Activated T-cell treated with anti-CD3 and anti-CD28 coated beads, Interleukin-2, amount 50 U/mL, for 72 hours (primary cell): ENCODE data around the gene C1orf141. TPM values are rescaled to one million over a fixed set of nuclear protein-coding genes. Genes with fewer than 3 reads are reported as not detected.

Experiments
- ATAC-seq, 2 donors: fragments of 150-1000 bp; cut with Tn5 transposase; replicated peaks in 1 of 2; 2 replicates each; pipeline ENCODE4 v1.10.0; 2021; ENCODE audit warnings: moderate library complexity in 2 of 2, mild to moderate bottlenecking in 1 of 2
- DNase-seq, 2 donors: peaks; one replicate each; pipeline ENCODE4 v3.0.0; 2021 to 2022; ENCODE audit warnings: mixed read lengths in 1 of 2
- H3K27ac Mint-ChIP-seq: one replicate; pipeline ENCODE4 v1.8.0; 2022; ENCODE audit warnings: mild to moderate bottlenecking, moderate library complexity, mixed read lengths
- H3K27me3 Mint-ChIP-seq: one replicate; pipeline ENCODE4 v1.8.0; 2022; ENCODE audit warnings: low read depth, mixed read lengths
- H3K36me3 Mint-ChIP-seq, 2 donors: one replicate each; pipeline ENCODE4 v1.8.0; 2022; ENCODE audit warnings: mixed read lengths in 2 of 2, mild to moderate bottlenecking in 1 of 2; ENCODE audit not compliant: insufficient read depth in 2 of 2
- H3K4me1 Mint-ChIP-seq: one replicate; pipeline ENCODE4 v1.8.0; 2022; ENCODE audit warnings: low read depth, mixed read lengths
- H3K4me3 Mint-ChIP-seq, 2 donors: one replicate each; pipeline ENCODE4 v1.8.0; 2022; ENCODE audit warnings: mild to moderate bottlenecking in 2 of 2, mixed read lengths in 2 of 2, moderate library complexity in 2 of 2
- H3K9me3 Mint-ChIP-seq, 2 donors: one replicate each; pipeline ENCODE4 v1.8.0; 2022; ENCODE audit warnings: mixed read lengths in 2 of 2
- total RNA-seq, 2 donors: library from RNA; stranded (reverse); gene quantifications; one replicate each; pipeline ENCODE4 v1.2.3, GENCODE V29; 2022

C1orf141 gene
- total RNA-seq, 2 donors from 2014 or later = 0.17 to 0.25 TPM

- Mint-ChIP-seq H3K4me3 (no peak overlapping the region), H3K27me3 (no peaks in the 10 kb centered on the region), H3K27ac (no peak overlapping the region), H3K4me1 (peaks cover 33% of the 10 kb centered on the region), H3K36me3 (no peaks in the 10 kb centered on the region), H3K9me3 (no peaks in the 10 kb centered on the region)
- ATAC-seq (no peak), DNase-seq (no peak)
These were observed 4.2 kb upstream of the C1orf141 start for GRCh38 chr1:67138813-67139499.

DNA sequence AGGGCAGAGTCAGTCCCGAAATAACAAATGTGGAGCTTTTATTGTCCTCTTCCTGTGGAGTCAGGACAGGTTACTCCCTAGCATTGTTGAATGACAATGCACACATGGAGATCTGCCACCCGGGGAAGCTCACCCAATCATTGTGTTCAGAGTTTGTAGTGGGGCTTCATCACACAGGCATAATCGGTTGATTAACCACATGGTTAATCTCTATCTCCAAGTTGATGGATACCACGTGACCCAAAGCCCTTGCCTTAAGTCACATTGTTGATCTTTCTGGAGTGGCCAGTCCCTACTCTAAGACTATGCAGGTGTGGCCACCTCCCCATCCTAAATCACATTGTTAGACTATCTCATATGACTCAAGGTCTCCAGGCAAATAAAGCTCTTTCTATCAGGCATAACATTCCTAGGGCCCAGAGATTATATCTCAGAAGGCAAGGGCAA, 2.6 kb upstream of the C1orf141 start:
- Mint-ChIP-seq H3K27ac (no peak overlapping the region), H3K9me3 (no peaks in the 10 kb centered on the region)
- no peak for ATAC-seq

GRCh38 chr1:67135354-67135753, 584 bp upstream of the C1orf141 start:
- no peak for ATAC-seq
- no peaks in the 10 kb centered on the region for H3K36me3 Mint-ChIP-seq
- no peaks in the 10 kb centered on the region for H3K27me3 Mint-ChIP-seq
- H3K27ac Mint-ChIP-seq = no peak overlapping the region
- DNase-seq = no peak
- H3K9me3 Mint-ChIP-seq = no peaks in the 10 kb centered on the region
- H3K4me3 Mint-ChIP-seq = peak overlapping the region in 1 of 2 donors; percentile 87
- H3K4me1 Mint-ChIP-seq = peaks cover 12% of the 10 kb centered on the region

More for the DNA sequence above, 2.6 kb upstream of the C1orf141 start:
- Mint-ChIP-seq H3K4me1 (peaks cover 19% of the 10 kb centered on the region), H3K27me3 (no peaks in the 10 kb centered on the region), H3K36me3 (no peaks in the 10 kb centered on the region), H3K4me3 (no peak overlapping the region)
- DNase-seq = no peak

GRCh38 chr1:67133177-67133576, 1.6 kb downstream of the C1orf141 start:
- no peaks in the 10 kb centered on the region for H3K27me3 Mint-ChIP-seq
- DNase-seq = no peak
- H3K9me3 Mint-ChIP-seq = no peaks in the 10 kb centered on the region
- H3K36me3 Mint-ChIP-seq = no peaks in the 10 kb centered on the region
- H3K4me1 Mint-ChIP-seq = peaks cover 12% of the 10 kb centered on the region
- H3K27ac Mint-ChIP-seq = no peak overlapping the region
- no peak overlapping the region for H3K4me3 Mint-ChIP-seq
- ATAC-seq = no peak

- no peak overlapping the region for H3K27ac Mint-ChIP-seq
- no peak for ATAC-seq
These were observed 4.1 kb downstream of the C1orf141 start for GRCh38 chr1:67130673-67131072.

DNA sequence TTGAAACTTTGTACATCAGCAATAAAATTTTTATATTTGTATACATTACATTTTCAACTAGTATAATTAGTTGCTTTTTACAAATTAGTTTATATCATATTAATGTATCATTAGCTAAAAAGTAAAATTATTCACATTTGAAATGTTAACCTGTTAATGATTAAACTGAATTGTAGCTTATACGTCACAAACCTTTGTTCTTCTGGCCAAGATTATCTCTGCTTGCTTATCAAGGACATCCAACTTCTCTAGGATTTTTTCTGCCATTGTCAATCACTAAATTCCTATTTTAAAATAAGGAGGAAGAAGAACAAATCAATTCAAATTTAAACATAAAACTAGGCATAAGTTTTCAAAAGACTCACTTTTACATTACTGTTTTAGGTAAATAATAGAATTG, 7.8 kb downstream of the C1orf141 start:
- Mint-ChIP-seq H3K4me3 (no peak overlapping the region), H3K4me1 (peaks cover 7% of the 10 kb centered on the region), H3K27ac (no peak overlapping the region), H3K36me3 (no peaks in the 10 kb centered on the region), H3K27me3 (no peaks in the 10 kb centered on the region), H3K9me3 (no peaks in the 10 kb centered on the region)
- no peak for ATAC-seq
- DNase-seq = no peak

More at GRCh38 chr1:67130673-67131072, 4.1 kb downstream of the C1orf141 start:
- peaks cover 19% of the 10 kb centered on the region for H3K4me1 Mint-ChIP-seq
- no peak for DNase-seq
- no peaks in the 10 kb centered on the region for H3K36me3 Mint-ChIP-seq
- no peaks in the 10 kb centered on the region for H3K9me3 Mint-ChIP-seq
- no peaks in the 10 kb centered on the region for H3K27me3 Mint-ChIP-seq
- no peak overlapping the region for H3K4me3 Mint-ChIP-seq

- H3K4me3 Mint-ChIP-seq = no peak overlapping the region
These were observed 8.5 kb downstream of the C1orf141 start for GRCh38 chr1:67126111-67126746.

GRCh38 chr1:67124455-67124854, 10.3 kb downstream of the C1orf141 start:
- no peak overlapping the region for H3K27ac Mint-ChIP-seq
- no peaks in the 10 kb centered on the region for H3K36me3 Mint-ChIP-seq
- no peak for ATAC-seq
- no peak overlapping the region for H3K4me3 Mint-ChIP-seq
- no peaks in the 10 kb centered on the region for H3K9me3 Mint-ChIP-seq
- peaks cover 7% of the 10 kb centered on the region for H3K4me1 Mint-ChIP-seq
- no peaks in the 10 kb centered on the region for H3K27me3 Mint-ChIP-seq
- no peak for DNase-seq

More at GRCh38 chr1:67126111-67126746, 8.5 kb downstream of the C1orf141 start:
- peaks cover 7% of the 10 kb centered on the region for H3K4me1 Mint-ChIP-seq
- H3K27me3 Mint-ChIP-seq = no peaks in the 10 kb centered on the region
- peak overlapping the region; percentile 12 for H3K27ac Mint-ChIP-seq
- no peaks in the 10 kb centered on the region for H3K36me3 Mint-ChIP-seq
- DNase-seq (no peak), ATAC-seq (no peak)
- no peaks in the 10 kb centered on the region for H3K9me3 Mint-ChIP-seq

DNA sequence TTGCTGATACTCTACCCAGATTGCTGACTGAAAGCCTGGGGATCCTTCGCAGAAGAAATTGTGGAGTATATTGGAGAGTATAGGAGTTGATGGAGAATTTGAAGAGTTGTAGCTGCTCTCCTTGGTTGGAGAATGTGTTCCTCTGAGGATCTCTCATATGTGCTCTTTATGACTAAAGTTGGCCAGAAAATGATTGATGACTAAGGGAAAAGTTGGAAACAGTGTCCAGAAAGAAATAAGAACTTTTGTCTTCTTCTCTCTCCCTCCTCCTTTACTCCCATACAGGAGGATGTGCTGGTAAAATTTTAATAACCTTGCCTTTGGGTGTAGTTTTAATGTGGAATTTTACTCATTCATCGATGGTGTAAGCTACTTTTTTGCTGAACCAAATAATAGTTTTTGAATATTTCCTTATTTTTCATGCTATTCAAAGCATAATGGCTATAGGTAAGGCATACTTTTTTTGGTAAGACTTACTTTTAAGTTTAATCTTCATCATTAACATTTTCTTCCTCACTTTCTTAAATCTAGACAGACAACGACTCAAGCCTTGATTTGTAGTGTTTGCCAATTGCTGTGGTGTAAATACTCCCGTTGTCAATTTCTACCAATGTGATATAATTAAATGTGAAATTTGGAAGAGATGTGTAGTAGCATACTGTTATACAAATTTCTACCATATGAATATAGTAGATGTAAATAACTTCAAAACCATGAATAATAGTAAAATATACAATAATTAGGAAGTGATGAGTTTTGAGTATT, 13.7 kb downstream of the C1orf141 start:
- Mint-ChIP-seq H3K27ac (no peak overlapping the region), H3K4me1 (peaks cover 8% of the 10 kb centered on the region), H3K4me3 (no peak overlapping the region), H3K36me3 (no peaks in the 10 kb centered on the region), H3K9me3 (peaks cover 0 to 6% of the 10 kb centered on the region in 2 donors), H3K27me3 (no peaks in the 10 kb centered on the region)
- DNase-seq (no peak), ATAC-seq (no peak)

GRCh38 chr1:67118646-67119045, 16.1 kb downstream of the C1orf141 start:
- DNase-seq (no peak), ATAC-seq (no peak)
- Mint-ChIP-seq H3K4me1 (peaks cover 5% of the 10 kb centered on the region), H3K4me3 (no peak overlapping the region), H3K9me3 (peaks cover 2 to 8% of the 10 kb centered on the region in 2 donors), H3K27me3 (no peaks in the 10 kb centered on the region), H3K36me3 (peaks cover 0 to 2% of the 10 kb centered on the region in 2 donors), H3K27ac (no peak overlapping the region)

DNA sequence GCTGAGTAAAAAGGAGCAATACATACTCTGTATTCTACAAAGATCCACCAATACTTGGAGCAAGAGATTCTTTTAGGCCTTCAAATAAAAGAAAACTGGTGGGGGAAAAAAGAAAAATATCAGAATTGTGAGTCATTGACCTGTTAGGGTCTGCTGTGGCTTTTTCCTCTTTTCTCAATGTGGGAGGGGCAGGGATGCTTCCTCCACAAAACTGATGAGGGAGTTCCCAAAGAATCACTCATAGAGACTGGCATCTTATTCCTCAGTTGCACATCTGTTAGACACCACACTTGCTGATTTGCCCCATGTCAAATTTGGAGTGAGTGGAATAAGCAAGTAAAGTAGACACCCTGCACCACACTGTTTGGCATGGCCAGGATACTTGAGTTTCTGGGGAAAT, 16.6 kb downstream of the C1orf141 start:
- Mint-ChIP-seq H3K4me3 (no peak overlapping the region), H3K27me3 (no peaks in the 10 kb centered on the region), H3K36me3 (peaks cover 0 to 2% of the 10 kb centered on the region in 2 donors), H3K9me3 (peaks cover 2 to 8% of the 10 kb centered on the region in 2 donors), H3K27ac (no peak overlapping the region), H3K4me1 (peaks cover 5% of the 10 kb centered on the region)
- ATAC-seq (no peak), DNase-seq (no peak)

- ATAC-seq (no peak), DNase-seq (no peak)
- H3K27me3 Mint-ChIP-seq = no peaks in the 10 kb centered on the region
- H3K36me3 Mint-ChIP-seq = peaks cover 0 to 2% of the 10 kb centered on the region in 2 donors
- H3K27ac Mint-ChIP-seq = no peak overlapping the region
- no peak overlapping the region for H3K4me3 Mint-ChIP-seq
- H3K9me3 Mint-ChIP-seq = peaks cover 2 to 7% of the 10 kb centered on the region in 2 donors
- peaks cover 5% of the 10 kb centered on the region for H3K4me1 Mint-ChIP-seq
These were observed 20.6 kb downstream of the C1orf141 start for GRCh38 chr1:67114162-67114561.

- no peaks in the 10 kb centered on the region for H3K27me3 Mint-ChIP-seq
- H3K27ac Mint-ChIP-seq = no peak overlapping the region
- peaks cover 0 to 2% of the 10 kb centered on the region in 2 donors for H3K36me3 Mint-ChIP-seq
- no peaks in the 10 kb centered on the region for H3K4me1 Mint-ChIP-seq
- H3K4me3 Mint-ChIP-seq = no peak overlapping the region
- ATAC-seq = no peak
- no peak for DNase-seq
- H3K9me3 Mint-ChIP-seq = peaks cover 2% of the 10 kb centered on the region in 2 donors
These were observed 24.4 kb downstream of the C1orf141 start for GRCh38 chr1:67110352-67110751.
